ENCODE data around the gene EXPH5. TPM values are rescaled to one million over a fixed set of nuclear protein-coding genes. Genes with fewer than 3 reads are reported as not detected.
A peak's percentile ranks its signal among the peaks of the same experiment; 100 is the strongest.

The EXPH5 gene
- total and polyA plus RNA-seq, 9 of the 15 experiments (the other 6 are each of a cell fraction or from before 2014, with no cell fraction given): 1.3 to 8.5 (median 4.8) TPM

DNA sequence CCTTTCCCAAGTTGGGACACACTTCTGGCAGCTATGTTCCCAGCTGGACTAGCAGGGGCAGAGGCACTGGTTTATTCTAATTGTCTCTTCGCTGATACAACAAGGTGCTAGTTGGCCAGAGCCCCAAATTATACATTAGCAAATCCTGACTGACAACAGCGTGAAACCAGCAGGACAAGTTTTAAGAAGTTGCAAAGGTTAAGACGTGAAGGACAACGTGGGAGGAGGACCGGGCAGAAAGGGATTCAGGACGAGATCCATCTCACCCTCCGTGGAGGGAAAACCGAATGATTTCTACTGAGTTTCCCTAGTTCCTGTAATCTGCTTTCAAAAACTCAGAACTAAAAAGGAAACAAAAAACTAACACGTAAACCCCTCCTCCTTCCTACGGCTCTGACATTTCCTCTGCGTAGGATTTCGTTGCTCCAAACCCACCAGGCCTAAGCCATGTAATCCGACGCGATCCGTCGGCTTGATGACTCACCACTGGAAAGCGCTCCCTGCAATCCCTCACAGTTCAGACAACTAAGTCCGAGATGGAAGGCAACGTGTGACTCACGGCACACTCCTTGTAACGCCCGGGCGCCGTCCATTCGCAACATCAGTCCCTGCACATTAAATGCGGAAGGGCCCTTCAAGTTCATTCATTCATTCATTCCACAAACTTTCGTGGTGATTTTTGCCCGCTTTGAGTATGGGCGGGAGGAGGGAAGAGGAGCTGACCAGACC lies 96.1 kb downstream of the EXPH5 start (continued):
- TF ChIP-seq MEIS2 (IDR thresholded peaks at IDR 0.05; ENCODE audit: partially characterized antibody) (peak; percentile 86), CCAR2 (IDR thresholded peaks at IDR 0.05; ENCODE audit: low read depth, low read length) (no peak), ZNF316 (IDR thresholded peaks at IDR 0.05) (no peak; the same call in 1 of the 2 replicates), LEF1 (IDR thresholded peaks at IDR 0.05) (peak; percentile 73; the same call in 1 of the 2 replicates), EHMT2 (IDR thresholded peaks at IDR 0.05) (no peak), ZNF76 (CRISPR knock-in tag; IDR thresholded peaks at IDR 0.05; ENCODE audit: borderline replicate concordance) (no peak), ZNF280A (IDR thresholded peaks at IDR 0.05; ENCODE audit: low read depth, partially characterized antibody) (no peak), ZFX (CRISPR knock-in tag; IDR thresholded peaks at IDR 0.05) (no peak; the same call in 1 of the 2 replicates), PHF20 (IDR thresholded peaks at IDR 0.05; ENCODE audit: partially characterized antibody) (no peak), C11orf30 (IDR thresholded peaks at IDR 0.05; ENCODE audit: low read depth) (peak; percentile 42), MGA (IDR thresholded peaks at IDR 0.05) (peak; percentile 75), U2AF2 (optimal IDR thresholded peaks at IDR 0.05; ENCODE audit: low read depth, low read length) (no peak)
- TF ChIP-seq, protein P1, sequence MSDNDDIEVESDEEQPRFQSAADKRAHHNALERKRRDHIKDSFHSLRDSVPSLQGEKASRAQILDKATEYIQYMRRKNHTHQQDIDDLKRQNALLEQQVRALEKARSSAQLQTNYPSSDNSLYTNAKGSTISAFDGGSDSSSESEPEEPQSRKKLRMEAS (CRISPR knock-in tag; IDR thresholded peaks at IDR 0.05): no peak; the same call in 1 of the 2 replicates
